ENCODE results near the gene SLC38A3. TPM values are rescaled to one million over a fixed set of nuclear protein-coding genes. Genes with fewer than 3 reads are reported as not detected.

The SLC38A3 gene
- total RNA-seq, 1 donor from 2014 or later = not detected

GRCh38 chr3:50215529-50215928 is 10.5 kb downstream of the SLC38A3 start:
- no peak for DNase-seq (ENCODE audit: low read depth)
- TF ChIP-seq CTCF (conservative IDR thresholded peaks at IDR 0.05; ENCODE audit: low read depth, low read length) = no peak
- no peak overlapping the region for H3K4me3 ChIP-seq (ENCODE audit: low read depth, low read length)

GRCh38 chr3:50217681-50218080 is 12.6 kb downstream of the SLC38A3 start:
- TF ChIP-seq CTCF (conservative IDR thresholded peaks at IDR 0.05; ENCODE audit: low read depth, low read length) = no peak
- no peak overlapping the region for H3K4me3 ChIP-seq (ENCODE audit: low read depth, low read length)
- DNase-seq (ENCODE audit: low read depth) = no peak

- no peak for TF ChIP-seq CTCF (conservative IDR thresholded peaks at IDR 0.05; ENCODE audit: low read depth, low read length)
- DNase-seq (ENCODE audit: low read depth) = no peak
- no peak overlapping the region for H3K4me3 ChIP-seq (ENCODE audit: low read depth, low read length)
These were observed 13.4 kb downstream of the SLC38A3 start for GRCh38 chr3:50218448-50218847.

- no peak overlapping the region for H3K4me3 ChIP-seq (ENCODE audit: low read depth, low read length)
- TF ChIP-seq CTCF (conservative IDR thresholded peaks at IDR 0.05; ENCODE audit: low read depth, low read length) = no peak
- DNase-seq (ENCODE audit: low read depth) = no peak
These were observed 14.2 kb downstream of the SLC38A3 start for GRCh38 chr3:50219285-50219684.

- DNase-seq (ENCODE audit: low read depth) = no peak
- no peak overlapping the region for H3K4me3 ChIP-seq (ENCODE audit: low read depth, low read length)
- no peak for TF ChIP-seq CTCF (conservative IDR thresholded peaks at IDR 0.05; ENCODE audit: low read depth, low read length)
These were observed 15.0 kb downstream of the SLC38A3 start for GRCh38 chr3:50220109-50220508.

GRCh38 chr3:50221051-50221410 is 16.0 kb downstream of the SLC38A3 start:
- TF ChIP-seq CTCF (conservative IDR thresholded peaks at IDR 0.05; ENCODE audit: low read depth, low read length) = no peak
- no peak overlapping the region for H3K4me3 ChIP-seq (ENCODE audit: low read depth, low read length)
- no peak for DNase-seq (ENCODE audit: low read depth)

GRCh38 chr3:50221411-50222168 is 16.5 kb downstream of the SLC38A3 start:
- no peak for DNase-seq (ENCODE audit: low read depth)
- no peak overlapping the region for H3K4me3 ChIP-seq (ENCODE audit: low read depth, low read length)
- TF ChIP-seq CTCF (conservative IDR thresholded peaks at IDR 0.05; ENCODE audit: low read depth, low read length) = peak; percentile 19
